Natural killer cell (primary cell): ENCODE measurements around the gene HOXA1. TPM values are rescaled to one million over a fixed set of nuclear protein-coding genes. Genes with fewer than 3 reads are reported as not detected.

ENCODE experiments used
- ATAC-seq, 3 donors: fragments of 150-1000 bp in 2 of 3; fragments of 200-7000 bp in 1 of 3; cut with Tn5 transposase; 1 replicate in 1 of 3; 2 replicates in 2 of 3; pipeline ENCODE4 v1.10.0; 2021; ENCODE audit warnings: mild to moderate bottlenecking in 2 of 3, moderate library complexity in 2 of 3
- DNase-seq, 2 donors: peaks; one replicate each; pipeline versions ENCODE4 v3.0.0 to v3.0.0-alpha.2; 2013 to 2021; ENCODE audit warnings: mixed read lengths in 1 of 2
- H3K27ac ChIP-seq: one replicate; pipeline ENCODE4 v1.5.1; 2013; ENCODE audit warnings: mild to moderate bottlenecking, low read length
- H3K27me3 ChIP-seq: one replicate; pipeline ENCODE4 v1.6.1; 2013; ENCODE audit warnings: low read length; ENCODE audit not compliant: control insufficient read depth, insufficient read depth
- H3K36me3 ChIP-seq: one replicate; pipeline ENCODE4 v1.6.1; 2013; ENCODE audit warnings: low read length; ENCODE audit not compliant: control insufficient read depth, insufficient read depth
- H3K4me1 ChIP-seq: one replicate; pipeline ENCODE4 v1.6.1; 2013; ENCODE audit warnings: low read length; ENCODE audit not compliant: control insufficient read depth, insufficient read depth
- H3K4me3 ChIP-seq: one replicate; pipeline ENCODE4 v1.5.1; 2013; ENCODE audit warnings: low read length
- H3K9me3 ChIP-seq: one replicate; pipeline ENCODE4 v1.6.1; 2013; ENCODE audit warnings: low read length; ENCODE audit not compliant: control insufficient read depth, insufficient read depth
- H3K27ac Mint-ChIP-seq, 2 donors: one replicate each; pipeline ENCODE4 v1.8.0; 2022; ENCODE audit warnings: mild to moderate bottlenecking in 2 of 2, mixed read lengths in 2 of 2, moderate library complexity in 1 of 2
- H3K27me3 Mint-ChIP-seq, 2 donors: one replicate each; pipeline ENCODE4 v1.8.0; 2022; ENCODE audit warnings: low read depth in 2 of 2, mixed read lengths in 2 of 2
- H3K36me3 Mint-ChIP-seq: one replicate; pipeline ENCODE4 v1.8.0; 2022; ENCODE audit warnings: mixed read lengths
- H3K4me1 Mint-ChIP-seq, 2 donors: one replicate each; pipeline ENCODE4 v1.8.0; 2022; ENCODE audit warnings: mixed read lengths in 2 of 2
- H3K4me3 Mint-ChIP-seq: one replicate; pipeline ENCODE4 v1.8.0; 2022; ENCODE audit warnings: mild to moderate bottlenecking, moderate library complexity, mixed read lengths
- H3K9me3 Mint-ChIP-seq, 2 donors: one replicate each; pipeline ENCODE4 v1.8.0; 2022; ENCODE audit warnings: mixed read lengths in 2 of 2
- CTCF ChIP-seq: fragments of 200-600 bp; IDR thresholded peaks from one replicate; pipeline ENCODE4 v1.8.0; 2022; ENCODE audit warnings: antibody characterized with exemption
- WGBS: methylation state at CpG from one replicate; pipeline ENCODE4 v1.1.7; 2013; ENCODE audit warnings: missing lambda C conversion rate; ENCODE audit not compliant: insufficient coverage; 5-methylcytosine and 5-hydroxymethylcytosine counted together
- intact Hi-C: fragments of 100-400 bp; cut with micrococcal nuclease; formaldehyde crosslinking; loops from one replicate; pipeline ENCODE4 v1.14.2; 2022
- total RNA-seq, 4 donors: library from RNA; stranded (reverse); fragments of 120-200 nt in 1 of 4; gene quantifications; one replicate each; pipeline versions ENCODE4 v1.2.3 to v1.2.4, GENCODE V29; 2013 to 2022

Gene HOXA1
- total RNA-seq, 3 donors from 2014 or later (not counting 1 experiment from before 2014, with no cell fraction given) = 0.64 to 1.3 (median 1.1) TPM

GRCh38 chr7:27128034-27128433 lies 32.2 kb upstream of the HOXA1 start:
- no peaks in the 10 kb centered on the region for H3K4me1 Mint-ChIP-seq
- no peak overlapping the region for H3K27ac Mint-ChIP-seq
- WGBS = 88% methylated on average over 2 of the region's 2 CpGs
- Histone ChIP-seq H3K27ac (no peak overlapping the region), H3K27me3 (no peaks in the 10 kb centered on the region), H3K36me3 (no peaks in the 10 kb centered on the region), H3K4me3 (no peak overlapping the region), H3K9me3 (no peaks in the 10 kb centered on the region), H3K4me1 (no peaks in the 10 kb centered on the region)
- peaks cover 18 to 28% of the 10 kb centered on the region in 2 donors for H3K27me3 Mint-ChIP-seq
- TF ChIP-seq CTCF = no peak
- no peaks in the 10 kb centered on the region for H3K9me3 Mint-ChIP-seq
- H3K4me3 Mint-ChIP-seq = no peak overlapping the region
- ATAC-seq (no peak), DNase-seq (no peak)
- intact Hi-C loops = no loop called here
- H3K36me3 Mint-ChIP-seq = no peaks in the 10 kb centered on the region

GRCh38 chr7:27126596-27127327 lies 31.0 kb upstream of the HOXA1 start:
- H3K4me1 Mint-ChIP-seq = no peaks in the 10 kb centered on the region
- WGBS = 96% methylated on average over 2 of the region's 3 CpGs
- DNase-seq = no peak

GRCh38 chr7:27125986-27126394 lies 30.2 kb upstream of the HOXA1 start:
- no peaks in the 10 kb centered on the region for H3K4me1 ChIP-seq
- H3K4me1 Mint-ChIP-seq = no peaks in the 10 kb centered on the region
- 83% methylated on average over 5 of the region's 5 CpGs for WGBS
- H3K27me3 ChIP-seq = no peaks in the 10 kb centered on the region
- no peaks in the 10 kb centered on the region for H3K36me3 ChIP-seq
- ATAC-seq = no peak
- no peak for DNase-seq
- no peak overlapping the region for H3K4me3 ChIP-seq
- no peak for TF ChIP-seq CTCF
- peaks cover 15 to 28% of the 10 kb centered on the region in 2 donors for H3K27me3 Mint-ChIP-seq
- intact Hi-C loops = no loop called here
- H3K27ac Mint-ChIP-seq = no peak overlapping the region
- H3K9me3 ChIP-seq = no peaks in the 10 kb centered on the region
- no peaks in the 10 kb centered on the region for H3K36me3 Mint-ChIP-seq
- no peak overlapping the region for H3K4me3 Mint-ChIP-seq
- H3K27ac ChIP-seq = no peak overlapping the region
- H3K9me3 Mint-ChIP-seq = no peaks in the 10 kb centered on the region

More at GRCh38 chr7:27126596-27127327, 31.0 kb upstream of the HOXA1 start:
- Histone ChIP-seq H3K27ac (no peak overlapping the region), H3K36me3 (no peaks in the 10 kb centered on the region), H3K9me3 (no peaks in the 10 kb centered on the region), H3K27me3 (no peaks in the 10 kb centered on the region), H3K4me3 (no peak overlapping the region), H3K4me1 (no peaks in the 10 kb centered on the region)
- Mint-ChIP-seq H3K4me3 (no peak overlapping the region), H3K36me3 (no peaks in the 10 kb centered on the region), H3K27me3 (peaks cover 15 to 28% of the 10 kb centered on the region in 2 donors), H3K9me3 (no peaks in the 10 kb centered on the region), H3K27ac (no peak overlapping the region)
- TF ChIP-seq CTCF = no peak
- intact Hi-C loops = no loop called here
- ATAC-seq = no peak
